ENCODE data around the gene TMEM203. TPM values are rescaled to one million over a fixed set of nuclear protein-coding genes. Genes with fewer than 3 reads are reported as not detected.

The TMEM203 gene
- total RNA-seq, 2 experiments from 2014 or later, result 30.0 to 31.1 TPM

DNA sequence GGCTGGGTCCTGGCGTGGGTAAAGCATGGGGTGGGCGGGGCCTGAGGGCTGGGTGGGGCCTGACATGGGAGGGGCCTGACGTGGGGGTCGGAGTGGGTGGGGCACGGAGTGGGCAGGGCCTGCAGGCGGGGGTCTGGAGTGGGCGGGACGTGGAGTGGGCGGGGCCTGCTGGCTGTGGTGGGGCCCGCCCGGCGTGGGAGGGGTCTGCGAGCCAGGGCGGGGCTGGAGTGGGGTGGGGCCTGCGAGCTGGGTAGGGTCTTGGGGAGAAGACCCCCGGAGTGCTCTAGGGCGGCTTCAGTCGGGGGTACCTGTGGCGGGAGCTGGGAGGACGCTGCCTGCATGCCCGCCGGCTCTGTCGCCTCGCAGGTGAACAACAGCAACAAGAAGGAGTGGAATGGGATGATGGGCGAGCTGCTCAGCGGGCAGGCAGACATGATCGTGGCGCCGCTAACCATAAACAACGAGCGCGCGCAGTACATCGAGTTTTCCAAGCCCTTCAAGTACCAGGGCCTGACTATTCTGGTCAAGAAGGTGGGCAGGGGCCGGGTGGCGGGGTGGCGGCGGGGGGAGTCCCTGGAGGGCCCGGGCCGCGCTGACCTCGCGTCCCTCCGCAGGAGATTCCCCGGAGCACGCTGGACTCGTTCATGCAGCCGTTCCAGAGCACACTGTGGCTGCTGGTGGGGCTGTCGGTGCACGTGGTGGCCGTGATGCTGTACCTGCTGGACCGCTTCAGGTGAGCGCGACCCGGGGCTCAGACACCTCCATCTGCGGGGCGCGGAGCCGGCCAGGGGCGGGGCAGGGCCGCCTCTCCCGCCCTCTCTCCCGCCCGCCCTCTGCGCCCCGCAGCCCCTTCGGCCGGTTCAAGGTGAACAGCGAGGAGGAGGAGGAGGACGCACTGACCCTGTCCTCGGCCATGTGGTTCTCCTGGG is 43.6 kb downstream of the TMEM203 start:
- no peak for DNase-seq
- Mint-ChIP-seq H3K27me3 (peaks cover 42% of the 10 kb centered on the region), H3K36me3 (no peaks in the 10 kb centered on the region), H3K4me3 (no peak overlapping the region), H3K9me3 (no peaks in the 10 kb centered on the region), H3K27ac (no peak overlapping the region), H3K4me1 (ENCODE audit: low read depth) (peaks cover 13% of the 10 kb centered on the region)
- intact Hi-C loops (cut with micrococcal nuclease), result no loop called here
- ChIA-PET POLR2A (interaction anchor here (0.6 kb wide), 1 partner anchor 208 kb away, joined by 3 read pairs; no protein-coding TSS in a partner anchor), CTCF (no interaction called here)

DNA sequence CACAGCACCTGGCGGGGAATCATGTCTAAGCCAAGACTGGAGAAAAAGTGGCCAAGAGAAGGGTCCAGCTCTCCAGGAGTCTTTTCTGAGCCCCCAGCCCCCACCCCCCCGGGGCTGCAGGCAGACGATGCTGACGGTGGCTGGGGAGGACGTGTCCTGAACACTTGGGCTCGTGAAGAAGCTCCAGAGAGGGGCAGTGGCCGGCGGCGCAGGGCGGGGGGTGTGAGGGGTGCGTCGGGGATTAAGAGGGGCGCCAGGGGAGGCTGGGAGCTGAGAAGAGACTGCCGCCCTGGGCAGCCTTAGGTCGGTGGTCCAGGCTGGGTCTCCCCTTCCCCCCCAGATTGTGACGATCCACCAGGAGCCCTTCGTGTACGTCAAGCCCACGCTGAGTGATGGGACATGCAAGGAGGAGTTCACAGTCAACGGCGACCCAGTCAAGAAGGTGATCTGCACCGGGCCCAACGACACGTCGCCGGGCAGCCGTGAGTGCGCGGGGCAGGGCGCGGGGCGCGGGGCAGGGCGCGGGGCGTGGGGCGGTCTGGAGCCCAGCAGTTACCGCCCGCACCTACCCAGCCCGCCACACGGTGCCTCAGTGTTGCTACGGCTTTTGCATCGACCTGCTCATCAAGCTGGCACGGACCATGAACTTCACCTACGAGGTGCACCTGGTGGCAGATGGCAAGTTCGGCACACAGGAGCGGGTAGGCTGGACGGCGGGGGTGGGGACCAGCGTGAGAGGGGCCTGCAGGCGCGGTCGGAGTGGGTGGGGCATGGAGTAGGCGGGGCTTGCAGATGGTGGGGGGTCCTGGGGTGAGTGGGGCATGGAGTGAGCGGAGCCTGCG is 44.5 kb downstream of the TMEM203 start:
- no peak for DNase-seq
- ChIA-PET CTCF (no interaction called here), POLR2A (no interaction called here)
- intact Hi-C loops (cut with micrococcal nuclease), result no loop called here
- Mint-ChIP-seq H3K27ac (no peak overlapping the region), H3K27me3 (peaks cover 39% of the 10 kb centered on the region), H3K36me3 (no peaks in the 10 kb centered on the region), H3K4me3 (no peak overlapping the region), H3K4me1 (ENCODE audit: low read depth) (peaks cover 9% of the 10 kb centered on the region), H3K9me3 (no peaks in the 10 kb centered on the region)

DNA sequence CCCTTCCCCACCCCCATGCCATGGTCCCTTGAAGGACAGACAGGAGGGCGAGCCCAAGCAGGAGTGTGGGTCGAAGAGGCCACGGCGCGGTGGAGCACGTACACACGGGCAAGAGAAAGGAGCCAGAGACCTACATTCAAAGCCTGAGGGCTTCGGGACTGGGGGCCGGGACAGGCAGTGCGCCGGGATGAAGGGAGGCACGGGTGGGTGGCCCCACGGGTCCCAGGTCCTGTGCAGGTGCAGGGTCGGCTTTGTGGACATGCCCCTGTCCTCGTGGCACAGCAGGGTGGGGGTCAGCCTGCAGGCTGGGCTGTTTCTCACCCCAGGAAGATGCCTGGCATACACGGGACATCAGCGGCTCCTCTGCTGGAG is 45.4 kb downstream of the TMEM203 start:
- Mint-ChIP-seq H3K4me3 (no peak overlapping the region), H3K36me3 (no peaks in the 10 kb centered on the region), H3K27ac (no peak overlapping the region), H3K27me3 (peaks cover 36% of the 10 kb centered on the region), H3K9me3 (no peaks in the 10 kb centered on the region), H3K4me1 (ENCODE audit: low read depth) (peaks cover 9% of the 10 kb centered on the region)
- no peak for DNase-seq
- CTCF ChIA-PET, result no interaction called here
- POLR2A ChIA-PET, result no interaction called here
- intact Hi-C loops (cut with micrococcal nuclease), result no loop called here

DNA sequence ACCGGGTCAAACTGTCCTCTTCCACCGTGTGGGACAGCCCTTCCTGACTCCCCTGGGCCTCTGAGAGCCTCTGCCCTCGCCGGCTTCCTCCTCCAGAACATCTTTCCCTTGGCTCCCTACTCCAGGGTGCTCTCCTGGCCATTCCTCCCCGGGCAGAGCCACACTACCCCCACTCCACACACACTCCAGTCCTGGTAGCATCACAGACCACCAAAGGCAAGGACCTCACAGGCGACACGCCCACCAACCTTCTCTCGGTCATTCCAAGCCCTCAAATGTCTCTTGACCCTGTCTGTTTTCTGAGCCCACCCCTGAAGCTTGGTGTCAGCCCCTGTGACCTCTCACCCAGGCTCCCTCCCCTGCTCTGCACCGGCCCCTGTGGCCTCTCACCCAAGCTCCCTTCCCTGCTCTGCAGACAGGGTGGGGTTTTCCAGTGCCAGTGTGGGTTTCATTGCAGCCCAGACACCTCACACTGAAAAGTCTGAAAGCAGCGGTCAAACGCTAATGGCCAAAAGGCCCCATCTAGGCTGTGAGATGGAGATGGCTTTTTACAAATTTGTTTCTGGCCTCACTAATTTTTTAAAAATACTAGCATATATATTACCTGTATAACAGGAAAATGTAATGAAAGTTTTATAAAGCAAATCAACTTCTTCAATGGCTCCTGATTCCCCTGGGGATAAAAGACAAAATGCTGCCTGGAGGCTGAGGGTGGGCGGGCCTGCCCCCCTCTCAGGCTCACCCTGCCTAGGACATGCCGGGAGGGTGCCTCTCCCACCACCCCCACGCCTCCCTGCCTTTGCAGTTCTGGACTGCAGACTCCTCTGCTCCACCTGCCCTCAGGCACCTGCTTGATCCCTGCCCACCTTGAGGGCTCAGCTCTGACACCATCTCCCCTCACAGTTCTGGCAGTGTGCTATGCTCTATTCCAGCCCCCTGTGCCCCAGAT is 46.1 kb downstream of the TMEM203 start:
- ChIA-PET CTCF (no interaction called here), POLR2A (no interaction called here)
- H3K4me1 Mint-ChIP-seq (ENCODE audit: low read depth), result peaks cover 9% of the 10 kb centered on the region
- DNase-seq, result no peak
- intact Hi-C loops (cut with micrococcal nuclease), result no loop called here
- H3K9me3 Mint-ChIP-seq, result no peaks in the 10 kb centered on the region
- no peak overlapping the region for H3K27ac Mint-ChIP-seq
- peaks cover 35% of the 10 kb centered on the region for H3K27me3 Mint-ChIP-seq
- no peak overlapping the region for H3K4me3 Mint-ChIP-seq
- H3K36me3 Mint-ChIP-seq, result no peaks in the 10 kb centered on the region

DNA sequence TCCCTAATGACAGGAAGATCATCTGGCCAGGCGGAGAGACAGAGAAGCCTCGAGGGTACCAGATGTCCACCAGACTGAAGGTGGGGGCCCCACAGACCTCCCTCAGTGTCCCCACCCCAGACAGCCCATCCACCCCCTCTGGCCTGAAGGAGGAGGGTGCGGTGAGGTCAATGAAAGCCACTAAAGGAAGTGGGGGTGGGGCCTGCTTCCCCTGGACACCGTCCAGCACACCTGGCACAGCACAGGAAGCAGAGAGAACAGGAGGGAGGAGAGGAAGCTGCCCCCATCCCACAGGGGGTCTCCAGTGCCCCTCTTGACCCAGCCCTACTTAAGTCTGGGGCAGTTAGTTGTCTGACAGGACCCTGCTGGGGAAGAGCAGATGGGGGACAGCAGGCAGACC is 46.8 kb downstream of the TMEM203 start:
- peaks cover 9% of the 10 kb centered on the region for H3K4me1 Mint-ChIP-seq (ENCODE audit: low read depth)
- H3K4me3 Mint-ChIP-seq, result no peak overlapping the region
- CTCF ChIA-PET, result no interaction called here

DNA sequence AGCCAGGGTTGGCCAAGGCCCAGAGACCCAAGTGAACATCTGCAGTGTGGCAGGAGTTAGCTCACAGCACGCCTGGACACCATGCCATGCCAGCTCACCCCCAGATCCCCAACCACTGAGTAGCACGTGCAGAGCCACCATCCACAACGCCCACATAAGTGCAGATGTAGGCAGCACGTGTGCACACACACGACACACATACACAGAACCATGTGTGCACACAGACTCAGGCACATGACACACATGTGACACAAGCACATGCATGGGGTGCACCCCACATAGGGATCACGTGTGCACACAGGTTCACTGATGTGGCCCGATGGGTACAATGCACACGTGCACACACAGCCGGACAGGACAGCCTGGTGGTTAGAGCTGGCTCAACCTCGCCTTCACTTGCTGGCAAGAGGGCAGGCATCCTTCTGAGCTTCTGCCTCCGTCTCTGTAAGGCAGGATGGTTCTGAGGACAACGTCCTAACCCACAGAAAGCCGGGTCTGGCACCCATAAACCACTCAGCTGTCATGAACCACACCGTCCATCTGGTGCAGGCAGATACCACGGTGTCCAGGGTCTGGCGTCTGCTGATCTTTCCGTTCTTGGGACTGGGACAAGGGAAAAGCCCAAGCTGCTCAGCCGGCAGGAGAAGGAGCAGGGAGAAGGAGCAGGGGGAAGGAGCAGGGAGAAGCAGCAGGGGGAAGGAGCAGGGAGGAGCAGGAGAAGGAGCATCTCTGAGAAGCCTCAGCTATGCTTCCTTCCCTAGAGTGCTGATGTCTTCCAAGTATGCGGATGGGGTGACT is 47.6 kb downstream of the TMEM203 start:
- Mint-ChIP-seq H3K9me3 (no peaks in the 10 kb centered on the region), H3K27ac (no peak overlapping the region), H3K4me3 (no peak overlapping the region), H3K27me3 (peaks cover 30% of the 10 kb centered on the region), H3K4me1 (ENCODE audit: low read depth) (peaks cover 9% of the 10 kb centered on the region), H3K36me3 (no peaks in the 10 kb centered on the region)
- DNase-seq, result no peak
- intact Hi-C loops (cut with micrococcal nuclease), result no loop called here
- ChIA-PET CTCF (interaction anchor here (1.0 to 1.7 kb wide), 3 partner anchors 20 to 111 kb away, joined by 3 to 7 read pairs (median 4); partner anchors contain the start of gene NPDC1), POLR2A (no interaction called here)

More for the DNA sequence above, 46.8 kb downstream of the TMEM203 start:
- no peak for DNase-seq
- intact Hi-C loops (cut with micrococcal nuclease), result no loop called here
- Mint-ChIP-seq H3K9me3 (no peaks in the 10 kb centered on the region), H3K27me3 (peaks cover 33% of the 10 kb centered on the region), H3K36me3 (no peaks in the 10 kb centered on the region), H3K27ac (no peak overlapping the region)
- POLR2A ChIA-PET, result no interaction called here

DNA sequence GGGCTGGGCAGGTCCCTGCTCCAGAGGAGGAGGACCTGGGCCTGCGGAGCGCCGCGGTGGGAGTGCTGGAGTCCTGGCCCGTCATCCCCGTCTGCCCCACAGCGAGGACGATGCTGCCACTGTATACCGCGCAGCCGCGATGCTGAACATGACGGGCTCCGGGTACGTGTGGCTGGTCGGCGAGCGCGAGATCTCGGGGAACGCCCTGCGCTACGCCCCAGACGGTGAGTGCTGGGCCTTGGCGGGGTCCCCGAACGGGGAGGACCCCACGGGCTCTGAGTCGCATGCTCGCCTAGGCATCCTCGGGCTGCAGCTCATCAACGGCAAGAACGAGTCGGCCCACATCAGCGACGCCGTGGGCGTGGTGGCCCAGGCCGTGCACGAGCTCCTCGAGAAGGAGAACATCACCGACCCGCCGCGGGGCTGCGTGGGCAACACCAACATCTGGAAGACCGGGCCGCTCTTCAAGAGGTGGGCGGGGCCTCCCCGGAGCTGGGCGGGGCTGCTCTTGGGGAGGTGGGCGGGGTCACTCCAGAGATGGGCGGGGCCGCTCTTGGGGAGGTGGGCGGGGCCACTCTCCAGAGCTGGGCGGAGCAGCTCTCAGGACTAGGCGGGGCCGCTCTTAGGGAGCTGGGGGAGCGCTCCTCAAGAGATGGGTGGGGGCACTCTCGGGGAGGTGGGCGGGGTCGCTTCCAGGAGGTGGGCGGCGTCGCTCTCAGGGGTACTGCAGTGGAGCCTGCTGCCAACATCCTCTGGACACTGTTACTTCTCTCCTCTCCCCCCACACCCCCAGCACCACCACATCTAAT is 48.7 kb downstream of the TMEM203 start:
- peaks cover 29% of the 10 kb centered on the region for H3K27me3 Mint-ChIP-seq
- no peaks in the 10 kb centered on the region for H3K36me3 Mint-ChIP-seq
- POLR2A ChIA-PET, result no interaction called here
- intact Hi-C loops (cut with micrococcal nuclease), result no loop called here
- no peaks in the 10 kb centered on the region for H3K9me3 Mint-ChIP-seq
- peaks cover 9% of the 10 kb centered on the region for H3K4me1 Mint-ChIP-seq (ENCODE audit: low read depth)
- H3K27ac Mint-ChIP-seq, result no peak overlapping the region
- DNase-seq, result peak; percentile 69
- H3K4me3 Mint-ChIP-seq, result peak overlapping the region; percentile 44
- CTCF ChIA-PET, result interaction anchor here (0.6 to 1.7 kb wide), 6 partner anchors 19 to 266 kb away, joined by 3 to 7 read pairs (median 3); partner anchors contain the start of genes EXD3, NPDC1 and RNF224

Small RNAs within 50 kb of the gene (microRNA-seq; reads per million reads assigned to microRNA genes)
- gene MIR3621 (ENCODE audit: borderline microRNAs expressed, borderline number of aligned reads, borderline replicate concordance), result not detected

Other genes with a start within 250 kb of the TMEM203 start
- not detected for gene PTGDS, start 228.1 kb downstream of the TMEM203 start, total RNA-seq
- not detected for gene LCNL1, start 222.7 kb downstream of the TMEM203 start, total RNA-seq
- 10 to 100 TPM; 71.0 to 71.2 TPM for gene PAXX, start 213.2 kb downstream of the TMEM203 start, total RNA-seq
- under 1 TPM; 0.43 to 0.61 TPM for gene CLIC3, start 209.1 kb downstream of the TMEM203 start, total RNA-seq
- gene ABCA2, start 177.4 kb downstream of the TMEM203 start, total RNA-seq, result 10 to 100 TPM; 22.1 to 22.9 TPM
- gene FUT7, start 173.6 kb downstream of the TMEM203 start, total RNA-seq, result 1 to 10 TPM in 1 of 2 experiments, under 1 TPM in 1; 0.85 to 1.3 TPM
- 10 to 100 TPM; 36.0 to 42.6 TPM for gene NPDC1, start 159.5 kb downstream of the TMEM203 start, total RNA-seq
- gene ENTPD2, start 151.6 kb downstream of the TMEM203 start, total RNA-seq, result not detected
- gene SAPCD2, start 135.1 kb downstream of the TMEM203 start, total RNA-seq, result 1 to 10 TPM; 6.4 to 6.6 TPM
- gene UAP1L1, start 128.1 kb downstream of the TMEM203 start, total RNA-seq, result 1 to 10 TPM; 6.7 to 7.7 TPM
- gene MAN1B1, start 118.7 kb downstream of the TMEM203 start, total RNA-seq, result 10 to 100 TPM; 32.9 to 33.1 TPM
- gene DPP7, start 90.9 kb downstream of the TMEM203 start, total RNA-seq, result 100 to 1,000 TPM; 195 to 208 TPM
- gene GRIN1, start 66.5 kb downstream of the TMEM203 start, total RNA-seq, result not detected
- gene LRRC26, start 35.6 kb downstream of the TMEM203 start, total RNA-seq, result not detected
- not detected for gene TMEM210, start 33.6 kb downstream of the TMEM203 start, total RNA-seq
- 10 to 100 TPM; 36.3 to 36.9 TPM for gene ANAPC2, start 17.1 kb downstream of the TMEM203 start, total RNA-seq
- 10 to 100 TPM; 58.9 to 62.1 TPM for gene SSNA1, start 17.0 kb downstream of the TMEM203 start, total RNA-seq
- gene TPRN, start 4.9 kb downstream of the TMEM203 start, total RNA-seq, result 1 to 10 TPM; 6.1 to 6.7 TPM
- gene NDOR1, start 52 bp upstream of the TMEM203 start, total RNA-seq, result 10 to 100 TPM; 29.4 to 31.3 TPM
- gene RNF208, start 16.6 kb upstream of the TMEM203 start, total RNA-seq, result 1 to 10 TPM; 3.4 to 4.4 TPM
- under 1 TPM; 0.21 to 0.70 TPM for gene CYSRT1, start 19.5 kb upstream of the TMEM203 start, total RNA-seq
- not detected for gene RNF224, start 21.9 kb upstream of the TMEM203 start, total RNA-seq
- gene SLC34A3, start 25.3 kb upstream of the TMEM203 start, total RNA-seq, result not detected
- 100 to 1,000 TPM; 320 to 325 TPM for gene TUBB4B, start 35.6 kb upstream of the TMEM203 start, total RNA-seq
- not detected for gene STPG3, start 45.6 kb upstream of the TMEM203 start, total RNA-seq
- 10 to 100 TPM; 57.2 to 57.9 TPM for gene NELFB, start 49.7 kb upstream of the TMEM203 start, total RNA-seq
- gene TOR4A, start 72.1 kb upstream of the TMEM203 start, total RNA-seq, result 1 to 10 TPM; 6.6 to 6.8 TPM
- gene NRARP, start 96.6 kb upstream of the TMEM203 start, total RNA-seq, result 1 to 10 TPM in 1 of 2 experiments, under 1 TPM in 1; 0.82 to 1.1 TPM
- gene EXD3, start 217.5 kb upstream of the TMEM203 start, total RNA-seq, result 10 to 100 TPM; 13.5 to 13.6 TPM
- 1 to 10 TPM; 1.1 TPM for gene NOXA1, start 217.7 kb upstream of the TMEM203 start, total RNA-seq
- not detected for gene ENTPD8, start 235.7 kb upstream of the TMEM203 start, total RNA-seq